NCI-H226 (cell line): Measurements from ENCODE around the gene VPS8.
A peak's percentile ranks its signal among the peaks of the same experiment; 100 is the strongest.

ENCODE experiments used
- DNase-seq: peaks from one replicate; pipeline ENCODE4 v3.0.0-alpha.2; 2015

Gene VPS8

GRCh38 chr3:184785890-184786279 lies 26.1 kb upstream of the VPS8 start:
- no peak for DNase-seq

- DNase-seq = peak; percentile 81
Observed at GRCh38 chr3:184786280-184786941, 25.6 kb upstream of the VPS8 start.

GRCh38 chr3:184788751-184789150 lies 23.2 kb upstream of the VPS8 start:
- DNase-seq = no peak

- DNase-seq = no peak
Observed at GRCh38 chr3:184789314-184789998, 22.5 kb upstream of the VPS8 start.

- DNase-seq = no peak
Observed at GRCh38 chr3:184791171-184791570, 20.8 kb upstream of the VPS8 start.

GRCh38 chr3:184795522-184796190 lies 16.3 kb upstream of the VPS8 start:
- no peak for DNase-seq

- DNase-seq = no peak
Observed at GRCh38 chr3:184796551-184796950, 15.4 kb upstream of the VPS8 start.

- no peak for DNase-seq
Observed at GRCh38 chr3:184796954-184797353, 15.0 kb upstream of the VPS8 start.

GRCh38 chr3:184798120-184798519 lies 13.8 kb upstream of the VPS8 start:
- DNase-seq = no peak

GRCh38 chr3:184800349-184800930 lies 11.5 kb upstream of the VPS8 start:
- peak; percentile 23 for DNase-seq

GRCh38 chr3:184801241-184801785 lies 10.7 kb upstream of the VPS8 start:
- DNase-seq = peak; percentile 52

- DNase-seq = no peak
Observed at GRCh38 chr3:184802150-184802549, 9.8 kb upstream of the VPS8 start.

- no peak for DNase-seq
Observed at GRCh38 chr3:184804801-184805200, 7.2 kb upstream of the VPS8 start.

- DNase-seq = no peak
Observed at GRCh38 chr3:184805351-184806038, 6.5 kb upstream of the VPS8 start.

GRCh38 chr3:184806567-184807271 lies 5.2 kb upstream of the VPS8 start:
- no peak for DNase-seq

GRCh38 chr3:184807549-184807948 lies 4.4 kb upstream of the VPS8 start:
- no peak for DNase-seq

- DNase-seq = no peak
Observed at GRCh38 chr3:184808021-184808420, 3.9 kb upstream of the VPS8 start.

GRCh38 chr3:184810146-184810545 lies 1.8 kb upstream of the VPS8 start:
- DNase-seq = no peak

GRCh38 chr3:184811034-184811433 lies 932 bp upstream of the VPS8 start:
- no peak for DNase-seq

GRCh38 chr3:184811663-184811998 lies 335 bp upstream of the VPS8 start:
- DNase-seq = no peak

- DNase-seq = no peak
Observed at GRCh38 chr3:184812662-184813042, 686 bp downstream of the VPS8 start.

GRCh38 chr3:184813357-184813756 lies 1.4 kb downstream of the VPS8 start:
- no peak for DNase-seq
